PC-9 (cell line): ENCODE data around the gene MGLL. TPM values are rescaled to one million over a fixed set of nuclear protein-coding genes. Genes with fewer than 3 reads are reported as not detected.

ENCODE experiments used
- BruUV-seq: library from RNA; stranded (reverse); fragments of 400-500 nt; replicated peaks from 2 replicates; lab custom pipeline; 2021; lab: Mats Ljungman, UMichigan
- CTCF ChIA-PET: fragments of 300-600 bp; sonication (Branson Sonifier 250); formaldehyde crosslinking; loops from one replicate; lab custom pipeline; 2022; ENCODE audit warnings: antibody characterized with exemption; lab: Charles Lee
- POLR2A ChIA-PET: fragments of 300-600 bp; sonication (Branson Sonifier 250); formaldehyde crosslinking; loops from one replicate; lab custom pipeline; 2022; ENCODE audit warnings: antibody characterized with exemption; ENCODE audit not compliant: unreplicated experiment; lab: Charles Lee
- DNase-seq, 2 experiments: peaks; one replicate each; pipeline versions ENCODE4 v3.0.0 to v3.0.0-alpha.2; 2015 to 2022; ENCODE audit warnings: mixed read lengths in 1 of 2
- H2AFZ ChIP-seq: fragments of 200-600 bp; sonication (generic); 2 replicates; pipeline ENCODE4 v1.8.1; 2017; ENCODE audit warnings: antibody characterized with exemption
- H3F3A ChIP-seq: fragments of 200-600 bp; sonication (generic); 2 replicates; pipeline ENCODE4 v1.8.1; 2017; ENCODE audit warnings: antibody characterized with exemption, mild to moderate bottlenecking, low read depth; ENCODE audit not compliant: insufficient read depth
- H3K27ac ChIP-seq: fragments of 200-600 bp; sonication (generic); 2 replicates; pipeline ENCODE4 v1.6.1; 2016; ENCODE audit warnings: mixed run types
- H3K27me3 ChIP-seq: fragments of 200-600 bp; sonication (generic); 2 replicates; pipeline ENCODE4 v1.6.1; 2016; ENCODE audit warnings: low read depth, mixed run types; ENCODE audit not compliant: insufficient read depth
- H3K36me3 ChIP-seq: fragments of 200-600 bp; sonication (generic); 2 replicates; pipeline ENCODE4 v1.6.1; 2016; ENCODE audit warnings: low read depth, mixed run types
- H3K4me1 ChIP-seq: fragments of 200-600 bp; sonication (generic); replicated peaks from 2 replicates; pipeline ENCODE4 v1.6.1; 2016; ENCODE audit warnings: mixed run types; ENCODE audit not compliant: insufficient read depth
- H3K4me2 ChIP-seq: fragments of 200-600 bp; sonication (generic); 2 replicates; pipeline ENCODE4 v1.6.1; 2017; ENCODE audit warnings: mixed run types
- H3K4me3 ChIP-seq: fragments of 200-600 bp; sonication (generic); 2 replicates; pipeline ENCODE4 v1.6.1; 2016; ENCODE audit warnings: mixed run types
- H3K79me2 ChIP-seq: fragments of 200-600 bp; sonication (generic); 2 replicates; pipeline ENCODE4 v1.6.1; 2017; ENCODE audit warnings: low read depth, mixed run types
- H3K9me2 ChIP-seq: fragments of 200-600 bp; sonication (generic); 2 replicates; pipeline ENCODE4 v1.8.1; 2017; ENCODE audit warnings: mild to moderate bottlenecking; ENCODE audit not compliant: insufficient read depth
- H3K9me3 ChIP-seq: fragments of 200-600 bp; sonication (generic); 2 replicates; pipeline ENCODE4 v1.8.1; 2016; ENCODE audit warnings: low read depth; ENCODE audit not compliant: insufficient read depth
- H4K20me1 ChIP-seq: fragments of 200-600 bp; sonication (generic); 2 replicates; pipeline ENCODE4 v1.8.1; 2017; ENCODE audit not compliant: insufficient read depth
- EZH2 ChIP-seq: fragments of 200-600 bp; sonication (generic); IDR thresholded peaks from 2 replicates; pipeline ENCODE4 v1.8.0; 2017; ENCODE audit warnings: antibody characterized with exemption, low read depth
- intact Hi-C: fragments of 100-400 bp; cut with micrococcal nuclease; formaldehyde crosslinking; loops from one replicate; pipeline ENCODE4 v1.10.0; 2022; ENCODE audit not compliant: unreplicated experiment
- total RNA-seq: library from RNA; stranded (reverse); gene quantifications from 2 replicates; pipeline ENCODE4 v1.2.3, GENCODE V29; 2021
- TF ChIP-seq, protein P1 (sequence below): fragments of 200-600 bp; sonication (generic); conservative IDR thresholded peaks from 2 replicates; pipeline ENCODE4 v1.6.1; 2017; ENCODE audit warnings: mixed run types, antibody characterized with exemption, mild to moderate bottlenecking, moderate library complexity

The MGLL gene
- total RNA-seq, 1 experiment from 2014 or later: 30.7 TPM

DNA sequence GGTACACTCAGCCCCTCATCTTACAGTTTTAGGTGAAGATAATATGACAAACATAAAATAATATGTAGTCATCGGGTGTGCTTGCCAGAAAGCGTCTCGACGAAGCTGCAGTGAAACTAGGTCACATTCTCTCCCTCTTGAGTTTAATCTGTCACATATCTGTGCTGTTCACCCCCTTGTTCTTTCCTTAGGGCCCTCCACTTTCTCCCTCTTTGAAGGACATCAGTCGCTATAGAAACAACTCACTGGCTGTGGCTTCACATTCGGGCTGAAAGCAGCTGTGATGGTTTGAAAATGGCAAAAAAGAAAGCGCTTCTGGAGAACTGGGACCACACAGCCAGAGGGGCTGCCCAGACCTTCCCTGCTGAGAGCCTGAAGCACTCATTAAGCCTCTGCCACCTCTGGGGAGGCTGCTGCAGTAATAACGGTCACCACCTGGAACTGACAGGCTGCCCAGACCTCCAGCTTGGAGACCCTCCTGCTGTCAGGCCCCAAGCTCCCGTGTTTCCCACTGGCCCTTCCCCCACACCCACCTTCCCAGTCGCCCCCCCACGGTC is 99.2 kb downstream of the MGLL start:
- no TSS peak for BruUV-seq
- CTCF ChIA-PET: no interaction called here
- intact Hi-C loops: no loop called here
- Histone ChIP-seq H3K4me2 (no peak overlapping the region), H3K9me2 (no peaks in the 10 kb centered on the region), H3K4me3 (no peak overlapping the region), H3K4me1 (no peaks in the 10 kb centered on the region), H3K36me3 (no peaks in the 10 kb centered on the region), H3K27me3 (no peaks in the 10 kb centered on the region), H3F3A (0 out of 2 replicates have a peak, but pooled peaks cover 6% of the 10 kb centered on the region), H2AFZ (no peak overlapping the region), H3K27ac (no peak overlapping the region), H3K9me3 (no peaks in the 10 kb centered on the region), H3K79me2 (no peaks in the 10 kb centered on the region), H4K20me1 (no peaks in the 10 kb centered on the region)
- no peak for TF ChIP-seq EZH2
- TF ChIP-seq, protein P1, sequence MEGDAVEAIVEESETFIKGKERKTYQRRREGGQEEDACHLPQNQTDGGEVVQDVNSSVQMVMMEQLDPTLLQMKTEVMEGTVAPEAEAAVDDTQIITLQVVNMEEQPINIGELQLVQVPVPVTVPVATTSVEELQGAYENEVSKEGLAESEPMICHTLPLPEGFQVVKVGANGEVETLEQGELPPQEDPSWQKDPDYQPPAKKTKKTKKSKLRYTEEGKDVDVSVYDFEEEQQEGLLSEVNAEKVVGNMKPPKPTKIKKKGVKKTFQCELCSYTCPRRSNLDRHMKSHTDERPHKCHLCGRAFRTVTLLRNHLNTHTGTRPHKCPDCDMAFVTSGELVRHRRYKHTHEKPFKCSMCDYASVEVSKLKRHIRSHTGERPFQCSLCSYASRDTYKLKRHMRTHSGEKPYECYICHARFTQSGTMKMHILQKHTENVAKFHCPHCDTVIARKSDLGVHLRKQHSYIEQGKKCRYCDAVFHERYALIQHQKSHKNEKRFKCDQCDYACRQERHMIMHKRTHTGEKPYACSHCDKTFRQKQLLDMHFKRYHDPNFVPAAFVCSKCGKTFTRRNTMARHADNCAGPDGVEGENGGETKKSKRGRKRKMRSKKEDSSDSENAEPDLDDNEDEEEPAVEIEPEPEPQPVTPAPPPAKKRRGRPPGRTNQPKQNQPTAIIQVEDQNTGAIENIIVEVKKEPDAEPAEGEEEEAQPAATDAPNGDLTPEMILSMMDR: no peak
- POLR2A ChIA-PET: no interaction called here
- no peak for DNase-seq

DNA sequence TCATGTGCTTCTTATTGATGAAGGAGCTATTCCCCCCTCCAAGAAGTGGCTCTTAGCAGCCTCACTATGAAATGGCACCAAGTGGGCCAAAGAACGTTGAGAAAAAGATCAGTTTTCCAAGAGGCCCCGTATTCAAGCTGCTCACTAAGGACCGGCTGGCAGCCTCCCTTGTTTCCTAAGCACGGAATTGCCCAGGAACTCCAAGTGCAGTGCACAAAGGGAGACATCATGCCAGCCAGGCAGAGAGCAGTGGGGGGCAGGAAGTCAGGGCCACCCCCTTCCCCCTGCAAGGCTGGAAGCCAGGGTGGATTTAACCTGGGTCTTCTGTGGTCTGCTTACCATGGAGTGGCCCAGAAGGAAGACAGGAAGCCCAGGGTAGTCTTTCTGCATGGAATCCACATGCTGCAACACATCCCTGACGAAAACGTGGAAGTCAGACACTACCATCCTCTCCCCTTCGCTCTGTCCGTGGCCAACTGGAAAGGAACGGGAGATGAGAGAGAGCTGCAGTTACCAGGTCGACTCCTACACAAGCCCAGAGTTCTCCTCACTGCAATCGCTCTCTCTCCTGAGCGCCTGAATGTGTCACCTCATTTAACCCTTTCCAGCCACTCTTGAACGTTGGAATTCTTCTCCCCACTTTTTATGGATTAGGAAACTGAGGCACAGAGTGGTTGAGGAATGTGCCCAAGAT is 100.1 kb downstream of the MGLL start:
- no peak overlapping the region for H3K4me2 ChIP-seq
- 0 out of 2 replicates have a peak, but pooled peaks cover 6% of the 10 kb centered on the region for H3F3A ChIP-seq
- intact Hi-C loops: no loop called here
- no peaks in the 10 kb centered on the region for H3K9me3 ChIP-seq
- H3K9me2 ChIP-seq: no peaks in the 10 kb centered on the region
- H3K4me1 ChIP-seq: no peaks in the 10 kb centered on the region
- H3K4me3 ChIP-seq: no peak overlapping the region
- H2AFZ ChIP-seq: no peak overlapping the region
- POLR2A ChIA-PET: no interaction called here
- no TSS peak for BruUV-seq
- no peaks in the 10 kb centered on the region for H3K36me3 ChIP-seq
- H3K27me3 ChIP-seq: no peaks in the 10 kb centered on the region
- H3K27ac ChIP-seq: no peak overlapping the region
- H3K79me2 ChIP-seq: no peaks in the 10 kb centered on the region
- no peak for DNase-seq
- no peaks in the 10 kb centered on the region for H4K20me1 ChIP-seq
- TF ChIP-seq, protein P1: no peak
- no peak for TF ChIP-seq EZH2
- CTCF ChIA-PET: no interaction called here

DNA sequence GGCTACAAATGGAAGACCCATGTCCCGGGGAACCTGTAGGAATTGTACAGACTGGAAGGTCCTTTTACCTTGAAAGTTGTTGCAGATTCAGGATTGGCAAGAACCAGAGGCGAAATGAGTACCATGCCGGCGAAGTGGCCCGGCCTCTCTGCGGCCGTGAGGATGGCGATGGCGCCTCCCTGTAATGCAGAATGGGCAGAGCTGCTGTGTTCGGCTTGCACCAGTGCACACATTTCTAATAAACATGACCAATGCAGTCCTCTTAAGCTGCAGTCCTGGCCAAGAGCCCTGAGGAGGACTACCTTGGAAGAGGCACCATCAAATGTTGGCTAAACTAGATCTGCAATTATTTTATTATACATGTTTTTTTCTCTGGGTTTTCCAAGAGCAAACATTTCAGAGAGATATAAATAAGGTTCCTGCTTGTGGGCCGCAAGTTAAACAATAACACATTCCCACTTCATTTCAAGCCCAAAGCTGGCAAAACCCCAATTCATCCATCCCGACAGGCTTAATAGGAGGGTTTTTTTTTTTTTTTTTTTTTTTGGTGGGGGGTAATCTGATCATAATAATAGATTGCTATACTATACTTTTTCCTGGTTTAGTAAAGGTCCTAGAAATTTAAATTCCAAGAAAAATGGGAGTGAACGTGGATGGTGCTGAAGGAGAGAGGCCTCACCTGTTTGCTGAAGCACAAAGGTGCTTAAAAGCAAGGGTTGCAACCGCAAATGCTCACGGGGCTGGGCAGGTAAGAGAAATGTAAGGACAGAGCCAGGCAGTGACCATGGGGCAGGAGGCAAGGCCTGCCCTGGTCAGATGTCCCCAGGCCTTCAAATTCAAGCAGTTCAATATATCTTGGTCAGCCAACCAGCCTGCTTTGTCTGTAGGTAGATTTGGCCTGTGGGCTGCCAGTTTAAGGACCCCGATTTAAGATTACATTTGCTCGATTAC is 101.1 kb downstream of the MGLL start:
- H3K9me2 ChIP-seq: no peaks in the 10 kb centered on the region
- no peak overlapping the region for H3K27ac ChIP-seq
- H3K36me3 ChIP-seq: no peaks in the 10 kb centered on the region
- intact Hi-C loops: no loop called here
- H3K27me3 ChIP-seq: no peaks in the 10 kb centered on the region
- H3F3A ChIP-seq: no peaks in the 10 kb centered on the region
- ChIA-PET POLR2A (no interaction called here), CTCF (no interaction called here)
- no peak for DNase-seq
- no peak overlapping the region for H3K4me3 ChIP-seq
- TF ChIP-seq EZH2: no peak
- TF ChIP-seq, protein P1: no peak
- no peaks in the 10 kb centered on the region for H3K9me3 ChIP-seq
- no TSS peak for BruUV-seq
- H3K79me2 ChIP-seq: no peaks in the 10 kb centered on the region
- H3K4me2 ChIP-seq: no peak overlapping the region
- H4K20me1 ChIP-seq: no peaks in the 10 kb centered on the region
- H3K4me1 ChIP-seq: no peaks in the 10 kb centered on the region
- H2AFZ ChIP-seq: no peak overlapping the region
